Renal cortex interstitium (tissue), 11 donors: ENCODE measurements around the gene CADM2. TPM values are rescaled to one million over a fixed set of nuclear protein-coding genes. Genes with fewer than 3 reads are reported as not detected.

Source experiments
- DNase-seq, 11 donors: peaks; one replicate each; pipeline ENCODE4 v3.0.0-alpha.2; 2013; ENCODE audit warnings: low read depth in 9 of 11, low spot score in 4 of 11; ENCODE audit errors: extremely low read depth in 1 of 11
- polyA plus RNA-seq, 3 donors: library from polyadenylated mRNA; unstranded; fragments of 120-200 nt; gene quantifications; one replicate each; pipeline ENCODE4 v1.2.1, GENCODE V29; 2013; ENCODE audit not compliant: insufficient read length in 3 of 3

CADM2 gene
- polyA plus RNA-seq, 3 donors, result 0.67 to 0.82 (median 0.70) TPM

DNA sequence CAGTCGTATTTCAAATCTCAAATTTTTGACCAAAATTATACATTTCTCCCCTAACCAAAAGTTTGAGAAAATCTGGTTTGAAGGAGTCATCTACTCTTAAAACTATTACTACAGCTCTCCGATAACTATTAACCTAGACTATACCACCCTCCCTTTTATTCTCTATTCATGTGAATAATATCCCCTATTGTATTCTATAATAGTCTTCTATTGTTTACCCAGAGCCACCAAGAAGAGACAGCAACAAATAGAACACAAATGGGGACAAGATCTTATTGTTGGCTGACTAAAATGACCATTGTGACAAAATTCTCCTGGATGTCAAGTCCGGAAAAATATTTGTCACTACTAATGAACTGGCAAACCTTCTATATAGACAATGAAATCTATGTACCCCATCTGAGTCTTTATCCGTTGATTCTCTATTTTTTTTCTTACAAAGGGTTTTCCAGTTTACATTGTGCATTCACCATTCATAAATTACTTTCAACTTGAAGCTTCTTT lies 618.0 kb downstream of the CADM2 start:
- DNase-seq, result no peak

DNA sequence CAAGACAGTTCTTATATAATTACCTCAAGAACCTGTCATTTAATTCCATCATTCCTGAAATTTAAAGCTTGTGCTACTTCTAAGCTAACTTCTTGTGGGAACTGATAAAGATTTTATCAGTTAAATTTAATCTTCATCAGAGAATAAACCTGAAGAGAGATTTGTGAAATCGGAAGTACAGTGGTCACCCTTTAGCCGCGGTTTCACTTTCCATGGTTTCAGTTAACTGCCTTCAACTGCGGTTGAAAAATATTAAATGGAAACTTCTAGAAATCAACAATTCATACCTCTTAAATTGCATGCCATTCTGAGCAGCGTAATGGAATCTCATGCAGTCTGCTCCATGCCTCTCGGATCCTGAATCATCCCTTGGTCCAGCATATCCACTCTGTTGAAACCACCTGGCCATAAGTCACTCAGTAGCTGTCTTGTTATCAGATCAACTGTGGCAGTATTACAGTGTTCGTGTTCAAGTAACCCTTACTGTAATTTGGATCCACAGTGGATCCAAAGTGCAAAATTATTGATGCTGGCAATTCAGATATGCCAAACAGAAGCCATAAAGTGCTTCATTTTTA lies 626.1 kb downstream of the CADM2 start:
- DNase-seq, result no peak

DNA sequence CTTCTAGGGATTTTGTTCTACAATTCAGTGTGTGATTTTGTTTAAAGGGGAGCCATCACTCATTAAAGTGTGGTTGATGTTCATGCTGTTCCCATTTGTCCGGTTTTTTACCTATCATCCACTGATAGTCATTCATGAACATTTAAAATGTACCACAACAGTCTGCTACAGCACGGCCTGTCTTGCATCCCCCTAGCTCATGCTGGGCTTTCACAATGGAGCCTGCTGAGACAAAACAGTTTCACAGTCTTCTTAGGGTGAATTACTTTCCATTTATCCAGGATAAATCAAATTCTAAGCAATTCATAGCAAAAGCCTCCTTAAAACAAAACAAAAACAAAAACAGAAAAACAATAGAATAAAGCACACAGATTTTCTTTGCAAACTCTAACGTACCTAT lies 627.2 kb downstream of the CADM2 start:
- no peak for DNase-seq

DNA sequence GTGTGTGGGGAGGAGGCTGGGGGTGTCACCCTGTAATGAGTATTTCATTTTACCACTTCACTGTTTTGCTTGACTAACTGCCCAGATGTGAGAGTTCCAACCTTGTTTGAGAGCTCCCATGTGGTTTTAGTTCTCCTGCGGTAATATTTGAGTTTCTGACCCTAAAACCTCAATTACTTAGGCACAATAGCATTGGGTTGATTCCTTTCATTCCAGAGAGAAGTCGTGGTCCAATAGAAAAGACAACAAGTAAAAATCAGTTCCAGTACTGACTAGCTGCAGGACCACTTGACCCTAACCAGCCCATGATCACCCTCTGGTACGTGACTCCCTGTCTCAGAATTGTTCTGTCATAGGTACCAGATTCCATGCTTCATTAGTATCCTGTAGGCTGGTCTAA lies 630.4 kb downstream of the CADM2 start:
- no peak for DNase-seq

- peak in 2 of 11 donors; percentile 8 to 10 for DNase-seq
These were observed 632.7 kb downstream of the CADM2 start for GRCh38 chr3:85591451-85591850.

DNA sequence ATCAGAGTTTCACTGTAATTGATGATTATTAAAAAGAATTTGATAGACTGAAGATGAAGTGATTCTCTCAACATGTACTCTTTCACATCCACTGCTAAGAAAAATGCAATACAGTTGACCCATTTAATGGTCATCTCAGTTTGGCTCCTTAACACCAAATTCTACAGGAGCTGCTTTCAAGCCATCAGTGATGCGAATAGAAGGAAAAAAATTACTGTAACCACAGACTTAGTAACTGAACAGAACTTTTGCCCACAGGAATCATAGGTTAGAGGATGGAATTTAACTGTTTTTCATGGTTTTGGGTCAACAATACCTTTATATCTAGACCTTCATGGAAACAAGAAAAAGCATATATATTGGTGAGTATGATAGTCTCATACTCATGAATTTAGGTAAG lies 633.5 kb downstream of the CADM2 start:
- DNase-seq, result no peak

- DNase-seq, result no peak
These were observed 635.9 kb downstream of the CADM2 start for GRCh38 chr3:85594676-85595075.

DNA sequence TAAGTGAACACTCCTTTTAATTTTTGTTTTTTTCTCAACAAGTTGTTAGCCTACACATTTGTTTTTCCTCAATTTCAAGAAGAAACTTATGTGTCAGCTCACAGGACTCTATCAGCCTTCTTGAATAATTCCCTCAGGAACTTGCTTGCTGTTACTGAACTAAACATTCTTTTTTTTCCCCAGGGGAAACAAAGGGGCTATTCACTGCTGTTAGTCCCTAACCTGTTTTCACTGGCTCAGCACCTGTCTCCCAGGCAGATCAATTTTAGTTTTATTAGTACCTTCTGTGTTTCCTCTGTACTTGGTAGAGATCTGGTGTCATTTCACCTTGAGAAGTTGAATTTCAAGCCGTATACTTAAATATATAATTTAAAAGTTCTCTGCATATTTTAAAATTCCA lies 644.6 kb downstream of the CADM2 start:
- no peak for DNase-seq

- no peak for DNase-seq
These were observed 645.9 kb downstream of the CADM2 start for GRCh38 chr3:85604641-85605040.

GRCh38 chr3:85605066-85605465 lies 646.3 kb downstream of the CADM2 start:
- no peak for DNase-seq

- no peak for DNase-seq
These were observed 667.9 kb downstream of the CADM2 start for GRCh38 chr3:85626662-85627061.

- DNase-seq, result no peak
These were observed 669.1 kb downstream of the CADM2 start for GRCh38 chr3:85627932-85628331.

- no peak for DNase-seq
These were observed 672.3 kb downstream of the CADM2 start for GRCh38 chr3:85631070-85631469.

GRCh38 chr3:85632921-85633320 lies 674.1 kb downstream of the CADM2 start:
- no peak for DNase-seq

GRCh38 chr3:85652360-85652759 lies 693.6 kb downstream of the CADM2 start:
- DNase-seq, result no peak

DNA sequence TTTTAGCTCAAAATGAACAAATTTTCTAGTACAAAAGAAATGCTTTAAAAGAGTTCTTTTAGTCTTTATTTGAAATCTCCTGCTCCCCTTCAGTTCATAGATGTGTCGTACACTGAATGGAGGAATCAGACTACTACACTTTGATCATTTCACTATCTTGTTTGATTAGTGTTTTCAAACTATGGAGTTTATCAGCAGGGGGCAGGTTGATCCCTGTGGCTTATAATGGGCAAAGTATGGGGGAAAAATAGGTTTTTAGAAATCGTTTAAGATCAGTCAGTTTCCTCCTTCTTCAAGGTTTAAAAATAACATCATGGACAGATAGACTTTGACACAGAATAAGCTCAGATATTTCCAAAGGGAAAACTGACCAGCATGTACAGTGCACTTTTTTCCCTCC lies 701.7 kb downstream of the CADM2 start:
- DNase-seq, result no peak

DNA sequence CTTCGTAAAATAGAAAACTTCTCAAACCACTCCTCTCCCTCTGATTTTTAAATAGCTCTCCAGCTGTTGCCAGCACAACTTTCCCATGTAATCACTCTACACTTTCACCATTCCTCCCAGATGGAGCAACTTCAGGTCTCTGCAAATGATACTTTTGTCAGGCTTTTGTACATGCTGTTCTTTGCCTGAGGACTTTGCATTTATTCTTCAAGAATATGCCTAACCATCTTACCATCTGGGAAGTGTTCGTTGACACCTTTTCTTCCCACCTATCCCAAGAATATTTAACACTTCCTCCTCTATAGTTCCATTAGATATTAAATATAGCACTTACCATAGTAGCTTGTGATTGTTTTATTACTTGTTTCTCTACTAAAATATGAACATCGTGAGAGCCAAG lies 703.7 kb downstream of the CADM2 start:
- no peak for DNase-seq

- no peak for DNase-seq
These were observed 709.0 kb downstream of the CADM2 start for GRCh38 chr3:85667744-85668143.

DNA sequence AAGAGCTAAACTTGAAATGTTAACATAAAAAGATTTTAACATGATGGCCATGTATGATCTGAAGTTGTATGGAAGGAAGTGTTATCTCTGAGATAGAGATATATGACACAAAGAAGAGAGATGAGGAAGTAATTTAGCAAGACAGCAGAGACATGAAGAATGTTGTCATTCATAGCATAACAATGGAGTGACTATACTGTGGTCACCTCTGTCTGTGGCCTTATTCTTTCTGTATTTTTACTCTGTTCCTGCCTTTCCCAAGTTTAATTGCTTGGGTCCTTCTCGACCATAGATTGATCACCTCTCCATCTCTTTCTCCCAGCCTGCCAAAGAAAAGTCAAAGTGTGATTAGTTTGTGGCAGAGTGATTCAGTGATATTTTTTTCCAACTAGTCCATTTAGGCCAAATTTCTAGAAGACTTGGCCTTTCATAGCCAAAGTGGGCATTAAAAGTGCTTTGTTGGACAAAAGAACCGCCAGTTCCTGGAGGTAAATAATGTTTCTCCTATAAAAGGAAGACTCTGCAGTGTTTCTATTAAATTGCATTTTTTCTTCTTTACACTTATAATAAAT lies 711.9 kb downstream of the CADM2 start:
- no peak for DNase-seq

- DNase-seq, result no peak
These were observed 714.0 kb downstream of the CADM2 start for GRCh38 chr3:85672761-85673160.

GRCh38 chr3:85678713-85679112 lies 719.9 kb downstream of the CADM2 start:
- no peak for DNase-seq
